ENCODE measurements around the gene MARCHF3. TPM values are rescaled to one million over a fixed set of nuclear protein-coding genes. Genes with fewer than 3 reads are reported as not detected.
A peak's percentile ranks its signal among the peaks of the same experiment; 100 is the strongest.

Gene MARCHF3
- total and polyA plus RNA-seq, 2 of the 13 experiments (the other 11 are each of a cell fraction or from before 2014, with no cell fraction given): 4.8 to 11.9 TPM

GRCh38 chr5:127072861-127073846 lies 42.8 kb upstream of the MARCHF3 start, which contains the start of gene C5orf63 (continued):
- peak; percentile 87 for TF ChIP-seq ZSCAN21 (CRISPR knock-in tag; IDR thresholded peaks at IDR 0.05; ENCODE audit: borderline replicate concordance)
- TF ChIP-seq GATAD2A (CRISPR knock-in tag; IDR thresholded peaks at IDR 0.05): peak; percentile 21; the same call in 1 of the 2 replicates
- TF ChIP-seq MXI1 (IDR thresholded peaks at IDR 0.05; ENCODE audit: borderline replicate concordance, low read depth, low read length): peak; percentile 57; the same call in 1 of the 3 replicates
- TF ChIP-seq, protein P1, sequence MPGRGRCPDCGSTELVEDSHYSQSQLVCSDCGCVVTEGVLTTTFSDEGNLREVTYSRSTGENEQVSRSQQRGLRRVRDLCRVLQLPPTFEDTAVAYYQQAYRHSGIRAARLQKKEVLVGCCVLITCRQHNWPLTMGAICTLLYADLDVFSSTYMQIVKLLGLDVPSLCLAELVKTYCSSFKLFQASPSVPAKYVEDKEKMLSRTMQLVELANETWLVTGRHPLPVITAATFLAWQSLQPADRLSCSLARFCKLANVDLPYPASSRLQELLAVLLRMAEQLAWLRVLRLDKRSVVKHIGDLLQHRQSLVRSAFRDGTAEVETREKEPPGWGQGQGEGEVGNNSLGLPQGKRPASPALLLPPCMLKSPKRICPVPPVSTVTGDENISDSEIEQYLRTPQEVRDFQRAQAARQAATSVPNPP (CRISPR knock-in tag; IDR thresholded peaks at IDR 0.05): peak; percentile 92; the same call in 1 of the 2 replicates
- TF ChIP-seq, protein P2, sequence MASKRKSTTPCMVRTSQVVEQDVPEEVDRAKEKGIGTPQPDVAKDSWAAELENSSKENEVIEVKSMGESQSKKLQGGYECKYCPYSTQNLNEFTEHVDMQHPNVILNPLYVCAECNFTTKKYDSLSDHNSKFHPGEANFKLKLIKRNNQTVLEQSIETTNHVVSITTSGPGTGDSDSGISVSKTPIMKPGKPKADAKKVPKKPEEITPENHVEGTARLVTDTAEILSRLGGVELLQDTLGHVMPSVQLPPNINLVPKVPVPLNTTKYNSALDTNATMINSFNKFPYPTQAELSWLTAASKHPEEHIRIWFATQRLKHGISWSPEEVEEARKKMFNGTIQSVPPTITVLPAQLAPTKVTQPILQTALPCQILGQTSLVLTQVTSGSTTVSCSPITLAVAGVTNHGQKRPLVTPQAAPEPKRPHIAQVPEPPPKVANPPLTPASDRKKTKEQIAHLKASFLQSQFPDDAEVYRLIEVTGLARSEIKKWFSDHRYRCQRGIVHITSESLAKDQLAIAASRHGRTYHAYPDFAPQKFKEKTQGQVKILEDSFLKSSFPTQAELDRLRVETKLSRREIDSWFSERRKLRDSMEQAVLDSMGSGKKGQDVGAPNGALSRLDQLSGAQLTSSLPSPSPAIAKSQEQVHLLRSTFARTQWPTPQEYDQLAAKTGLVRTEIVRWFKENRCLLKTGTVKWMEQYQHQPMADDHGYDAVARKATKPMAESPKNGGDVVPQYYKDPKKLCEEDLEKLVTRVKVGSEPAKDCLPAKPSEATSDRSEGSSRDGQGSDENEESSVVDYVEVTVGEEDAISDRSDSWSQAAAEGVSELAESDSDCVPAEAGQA (IDR thresholded peaks at IDR 0.05; ENCODE audit: low read depth): no peak
- TF ChIP-seq, protein P2 (CRISPR knock-in tag; IDR thresholded peaks at IDR 0.05; ENCODE audit: borderline replicate concordance): 0 out of 2 replicates have a peak, but pooled peaks have one; percentile 45
- 0 out of 2 replicates have a peak, but pooled peaks have one; percentile 30 for TF ChIP-seq BCL6 (CRISPR knock-in tag; IDR thresholded peaks at IDR 0.05)
- TF ChIP-seq RARG (CRISPR knock-in tag; IDR thresholded peaks at IDR 0.05; ENCODE audit: low read depth): no peak
- 0 out of 2 replicates have a peak, but pooled peaks have one; percentile 37 for TF ChIP-seq SAFB2 (CRISPR knock-in tag; IDR thresholded peaks at IDR 0.05; ENCODE audit: borderline replicate concordance, low read depth)
- TF ChIP-seq ZNF281 (CRISPR knock-in tag; IDR thresholded peaks at IDR 0.05; ENCODE audit: borderline replicate concordance): peak; percentile 23; the same call in 1 of the 2 replicates
- no peak; the same call in 1 of the 2 replicates for TF ChIP-seq GTF3A (CRISPR knock-in tag; conservative IDR thresholded peaks at IDR 0.05)
- TF ChIP-seq MAFF (IDR thresholded peaks at IDR 0.05; ENCODE audit: low read depth, low read length): no peak
- TF ChIP-seq ADNP (CRISPR knock-in tag; IDR thresholded peaks at IDR 0.05): no peak
- peak; percentile 64 to 86 for TF ChIP-seq POLR2A (IDR thresholded peaks at IDR 0.05; ENCODE audit: insufficient read depth in 1 of 2, low read depth in 2 of 2, low read length in 2 of 2)
- TF ChIP-seq ZNF75D (CRISPR knock-in tag; IDR thresholded peaks at IDR 0.05; ENCODE audit: borderline replicate concordance): peak; percentile 92; the same call in 1 of the 2 replicates
- peak; percentile 86 for TF ChIP-seq ZNF747 (CRISPR knock-in tag; IDR thresholded peaks at IDR 0.05; ENCODE audit: borderline replicate concordance)
